Hematopoietic multipotent progenitor cell treated with erythropoietin and hydrocortisone succinate and interleukin-3 and kit ligand, for 17 days (in vitro differentiated cells): ENCODE results near the gene OAS2.

Experiments
- DNase-seq: peaks from one replicate; pipeline ENCODE4 v3.0.0-alpha.2; 2015; ENCODE audit warnings: low spot score

The OAS2 gene

DNA sequence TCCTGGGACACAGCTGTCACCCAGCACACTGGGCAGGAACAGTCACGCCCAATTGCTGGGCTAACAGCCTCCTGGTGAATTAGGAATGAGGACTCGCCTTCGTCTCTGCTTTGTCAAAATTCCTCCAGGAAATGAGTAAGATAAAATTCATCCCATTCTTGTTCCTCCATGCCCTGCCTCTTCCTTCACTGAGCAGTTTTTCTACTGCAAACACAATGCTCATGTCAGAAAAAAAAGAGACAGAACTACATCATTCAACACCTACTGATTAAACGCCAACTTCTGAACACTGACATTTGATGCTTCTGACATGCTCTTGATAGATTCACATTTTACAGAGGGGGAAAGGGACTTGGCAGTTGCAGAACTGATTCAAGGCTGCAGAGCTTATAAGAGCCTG is 40.7 kb downstream of the OAS2 start:
- DNase-seq = no peak

DNA sequence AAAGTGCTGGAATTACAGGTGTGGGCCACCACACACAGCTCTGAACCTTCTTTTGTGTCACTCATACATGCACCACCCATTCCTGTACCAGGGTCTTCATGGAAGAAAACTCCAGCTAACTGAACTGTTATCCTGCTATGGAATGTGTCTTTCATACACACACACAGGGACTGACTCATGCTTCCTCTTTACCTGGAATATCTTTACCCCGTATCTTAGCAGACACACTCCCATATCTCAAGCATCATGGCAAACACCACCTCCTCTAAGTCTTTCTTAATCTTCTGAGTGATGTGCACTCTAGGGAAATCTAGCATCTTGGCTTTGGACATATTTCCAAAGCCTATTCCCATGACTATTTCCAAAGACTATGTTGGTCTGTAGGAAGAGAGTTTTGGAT is 43.2 kb downstream of the OAS2 start:
- DNase-seq = no peak

DNA sequence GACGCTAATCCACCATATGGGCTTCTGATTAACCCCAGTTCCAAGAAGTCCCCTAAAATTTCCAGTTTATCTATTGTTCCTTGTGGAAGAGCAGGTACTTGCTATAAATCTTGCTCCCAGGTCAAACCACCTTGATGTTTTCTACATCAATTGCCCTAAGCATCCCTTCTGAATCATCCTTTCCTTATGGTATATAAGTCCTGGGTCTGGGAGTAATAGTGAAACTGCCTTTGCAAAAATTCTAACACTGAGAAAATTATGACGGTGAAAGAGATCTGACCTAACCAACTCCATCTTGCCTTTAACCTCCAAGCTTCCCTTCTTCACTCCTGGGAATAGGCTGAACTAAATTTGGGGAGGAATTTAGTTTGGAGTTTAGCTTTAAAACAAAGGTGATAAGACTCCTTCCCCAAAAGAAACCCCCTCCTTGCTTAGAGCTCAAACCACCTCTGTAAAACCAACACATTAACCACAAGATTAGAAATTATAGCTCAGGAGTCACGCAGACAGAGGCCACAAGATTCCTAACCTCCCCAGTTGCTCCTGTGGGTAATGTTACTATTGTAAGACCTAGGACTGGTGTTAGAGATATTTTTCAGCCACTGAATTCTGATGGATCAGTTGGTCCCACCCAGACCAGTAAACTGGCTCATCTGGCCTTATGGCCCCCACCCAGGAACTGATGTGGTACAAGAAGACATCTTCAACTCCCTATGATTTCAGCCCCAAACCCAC is 44.4 kb downstream of the OAS2 start:
- DNase-seq = no peak

DNA sequence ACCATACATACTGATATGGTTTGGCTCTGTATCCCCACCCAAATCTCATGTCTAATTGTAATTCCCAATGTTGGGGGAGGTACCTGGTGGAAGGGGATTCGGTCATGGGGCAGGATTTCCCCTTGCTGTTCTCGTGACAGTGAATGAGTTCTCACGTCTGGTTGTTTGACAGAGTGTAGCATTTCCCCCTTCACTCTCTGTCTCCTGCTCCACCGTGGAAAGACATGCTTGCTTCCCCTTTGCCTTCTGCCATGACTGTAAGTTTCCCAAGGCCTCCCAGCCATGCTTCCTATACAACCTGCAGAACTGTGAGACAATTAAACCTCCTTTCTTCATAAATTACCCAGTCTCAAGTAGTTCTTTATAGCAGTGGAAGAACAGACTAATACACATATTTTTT is 49.4 kb downstream of the OAS2 start:
- DNase-seq = no peak

DNA sequence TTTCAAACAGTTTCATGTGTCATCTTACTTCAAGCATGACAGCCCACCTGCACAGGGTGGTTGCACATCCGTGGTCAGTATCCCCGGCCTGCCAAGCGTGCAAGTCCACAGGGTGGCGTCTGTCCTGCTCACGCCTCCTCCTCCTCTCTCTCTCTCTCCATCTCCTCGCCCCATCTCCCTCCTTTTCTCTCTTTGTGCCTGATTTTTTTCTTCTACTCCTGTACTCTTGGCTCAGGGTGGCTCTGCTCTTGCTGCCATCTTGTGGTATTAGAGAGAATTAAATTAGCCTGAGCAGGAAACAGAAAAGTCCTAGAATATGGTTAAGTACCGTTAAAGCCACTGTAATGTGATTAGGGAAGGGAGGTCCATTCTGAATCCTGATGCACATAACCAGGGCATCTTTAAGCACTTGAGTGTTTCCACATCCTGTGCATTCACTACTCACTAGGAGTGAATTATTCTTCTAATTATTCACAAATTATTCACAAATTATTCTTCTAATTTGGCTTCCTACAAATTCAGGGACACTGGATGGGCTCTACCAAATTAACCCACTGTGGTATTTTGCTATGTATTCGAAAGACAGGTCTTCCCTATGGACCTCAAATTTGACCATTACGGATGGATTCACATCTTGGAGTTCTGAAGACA is 52.7 kb downstream of the OAS2 start:
- no peak for DNase-seq

DNA sequence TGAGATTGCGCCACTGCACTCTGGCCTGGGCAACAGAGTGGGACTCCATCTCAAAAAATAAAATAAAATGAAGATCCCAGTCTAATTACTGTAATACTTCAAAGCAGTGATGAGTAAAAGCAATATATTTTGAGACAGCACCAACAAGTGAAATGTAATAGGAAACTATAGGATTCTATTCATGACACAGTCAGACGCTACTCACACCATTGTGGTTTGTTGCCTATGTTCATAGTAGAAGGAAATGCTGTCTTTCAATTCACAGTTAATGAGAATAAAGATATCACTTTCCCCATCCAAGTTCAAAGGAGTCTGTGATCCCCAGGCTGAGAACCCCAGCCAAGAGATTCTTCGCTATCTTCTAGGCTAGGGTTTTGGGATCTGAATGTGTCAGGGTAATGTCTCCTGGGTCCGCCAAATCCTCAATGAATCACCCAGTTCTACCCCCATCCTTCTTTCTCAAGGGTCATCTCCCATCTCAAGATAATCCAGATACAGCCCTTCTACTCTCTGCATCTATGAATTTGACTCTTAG is 61.7 kb downstream of the OAS2 start:
- no peak for DNase-seq

DNA sequence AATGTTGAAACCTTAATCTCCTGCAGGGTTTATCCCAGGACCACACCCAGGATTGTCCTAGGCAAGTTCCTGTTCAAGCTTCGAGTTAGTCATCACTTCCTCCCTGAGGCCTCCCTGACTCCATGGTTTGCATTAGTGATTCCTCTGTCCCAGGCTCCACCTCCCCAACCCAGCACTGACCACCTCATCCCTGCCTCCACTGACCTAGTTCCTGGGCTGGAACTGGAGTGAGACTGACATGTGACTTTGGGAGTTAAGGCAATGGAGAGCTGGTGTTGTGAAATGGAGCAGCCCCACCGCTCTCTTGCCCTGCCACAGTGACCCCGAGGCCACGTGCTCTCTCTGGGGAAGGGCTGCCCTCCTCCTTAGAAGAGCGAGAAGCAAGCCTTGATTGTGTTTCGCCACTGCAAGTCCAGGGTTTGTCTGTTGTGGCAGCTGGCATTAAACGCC is 62.4 kb downstream of the OAS2 start:
- DNase-seq = no peak

DNA sequence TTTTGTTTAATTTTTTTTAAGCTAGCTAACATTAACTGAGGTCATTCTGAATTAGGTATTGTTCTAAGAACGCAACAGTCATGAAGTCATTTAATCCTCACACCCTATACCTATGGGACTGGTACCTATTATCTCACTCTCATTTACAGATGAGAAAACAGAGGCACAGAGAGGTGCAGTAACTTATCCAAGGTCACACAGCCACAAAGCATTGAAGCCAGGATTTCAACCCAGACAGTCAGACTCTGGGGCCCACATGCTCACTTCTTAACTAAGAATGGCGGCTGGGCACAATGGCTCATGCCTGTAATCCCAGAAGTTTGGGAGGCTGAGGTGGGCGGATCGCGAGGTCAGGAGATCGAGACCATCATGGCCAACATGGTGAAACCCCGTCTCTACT is 63.2 kb downstream of the OAS2 start:
- no peak for DNase-seq

DNA sequence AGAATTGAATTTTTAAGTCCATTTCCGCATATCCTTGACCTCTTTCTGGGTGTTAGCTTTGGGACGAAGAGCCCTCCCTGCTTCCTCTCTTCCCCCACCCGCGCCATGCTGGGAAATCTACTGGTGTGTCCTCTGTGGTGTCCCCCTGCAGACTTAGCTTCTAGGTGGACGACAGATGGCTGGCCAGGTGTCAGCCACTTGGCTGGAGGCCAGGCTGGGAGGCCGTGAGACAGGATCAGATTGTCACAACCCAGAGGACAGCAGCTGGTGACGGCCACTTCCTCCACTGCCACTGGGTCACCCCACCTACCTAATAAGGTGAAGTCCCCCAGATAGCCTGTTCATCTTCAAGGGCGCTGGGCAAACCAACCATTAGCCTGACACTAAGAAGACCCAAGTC is 64.9 kb downstream of the OAS2 start:
- DNase-seq = no peak

DNA sequence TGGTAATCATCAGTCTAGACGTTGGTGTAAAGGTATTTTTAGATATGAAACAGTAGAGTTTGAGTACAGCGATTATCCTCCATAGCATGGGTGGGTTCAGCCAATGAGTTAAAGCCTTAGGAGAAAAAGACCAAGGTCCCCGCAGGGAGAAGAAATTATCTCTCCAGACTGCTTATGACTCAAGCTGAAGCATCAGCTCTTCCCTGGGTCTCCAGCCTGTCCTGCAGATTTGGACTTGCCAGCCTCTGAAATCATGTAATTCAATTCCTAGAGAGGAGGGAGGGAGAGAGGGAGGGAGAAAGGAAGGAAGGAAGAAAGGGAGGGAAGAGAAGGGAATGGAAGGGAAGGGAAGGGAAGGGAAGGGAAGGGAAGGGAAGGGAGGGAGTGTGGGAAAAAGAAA is 66.2 kb downstream of the OAS2 start:
- no peak for DNase-seq

DNA sequence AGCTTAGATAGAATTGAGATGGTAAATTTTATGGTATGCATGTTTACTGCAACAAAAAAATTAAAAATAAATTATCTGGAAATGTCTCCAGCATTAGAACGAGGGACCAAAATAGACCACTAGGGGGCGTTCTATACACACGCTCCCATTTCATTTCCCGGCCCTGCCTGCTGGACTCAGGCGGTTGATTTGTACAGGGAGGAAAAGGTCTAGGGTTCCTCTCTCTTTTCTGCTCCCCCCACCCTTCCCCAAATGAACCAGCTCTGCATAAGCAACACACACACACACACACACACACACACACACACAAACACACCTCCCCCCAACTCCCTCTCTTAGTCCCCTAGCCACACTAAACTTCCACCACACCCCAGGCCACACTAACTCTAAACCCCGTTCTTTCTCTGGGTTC is 70.4 kb downstream of the OAS2 start:
- DNase-seq = peak; percentile 52

DNA sequence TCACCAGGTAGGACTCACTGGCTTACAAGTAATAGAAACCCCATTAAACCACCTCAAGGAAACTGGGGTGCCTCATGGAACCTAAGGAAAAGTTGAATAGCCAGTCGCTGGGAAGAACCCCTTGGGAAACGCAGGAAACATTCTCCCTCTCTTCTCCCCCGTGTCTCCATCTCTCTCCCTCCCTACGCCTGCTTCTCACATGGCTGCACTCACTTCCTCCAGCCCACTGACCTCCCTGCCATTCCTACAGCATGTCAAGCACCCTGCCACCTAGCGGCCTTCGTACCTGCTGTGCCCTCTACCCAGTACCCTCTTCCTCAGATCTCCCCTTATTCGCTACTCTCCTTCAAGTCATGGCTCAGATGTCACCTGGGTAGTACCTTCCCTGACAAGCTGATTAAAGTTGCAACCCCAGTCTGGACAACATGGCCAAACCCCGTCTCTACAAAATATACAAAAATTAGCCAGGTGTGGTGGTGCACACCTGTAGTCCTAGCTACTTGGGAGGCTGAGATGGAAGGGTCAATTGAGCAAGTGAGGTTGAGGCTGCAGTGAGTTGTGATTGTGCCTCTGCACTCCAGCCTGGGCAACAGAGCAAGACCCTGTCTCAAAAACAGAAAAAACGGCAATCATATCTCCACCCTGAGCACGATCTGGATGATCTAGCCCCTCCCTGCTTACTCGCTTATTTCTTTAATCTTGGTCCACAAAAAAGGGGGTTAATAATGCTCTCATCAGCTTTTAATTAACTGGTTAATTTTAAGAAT is 71.8 kb downstream of the OAS2 start:
- no peak for DNase-seq

DNA sequence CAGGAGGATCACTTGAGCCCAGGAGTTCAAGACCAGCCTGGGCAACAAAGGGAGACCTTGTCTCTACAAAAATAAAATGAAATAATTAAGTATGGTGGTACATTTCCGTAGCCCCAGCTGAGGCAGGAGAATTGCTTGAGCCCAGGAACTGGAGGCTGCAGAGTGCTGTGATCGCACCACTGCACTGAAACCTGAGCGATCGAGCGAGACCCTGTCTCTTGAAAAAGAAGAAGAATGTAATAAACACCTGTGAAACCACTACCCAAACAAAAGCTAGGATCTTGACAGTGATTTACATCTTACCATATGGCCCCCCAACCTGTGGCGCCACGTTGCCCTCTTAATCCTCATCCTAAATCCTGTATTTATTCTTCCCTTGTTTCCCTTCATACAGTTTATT is 72.5 kb downstream of the OAS2 start:
- no peak for DNase-seq

DNA sequence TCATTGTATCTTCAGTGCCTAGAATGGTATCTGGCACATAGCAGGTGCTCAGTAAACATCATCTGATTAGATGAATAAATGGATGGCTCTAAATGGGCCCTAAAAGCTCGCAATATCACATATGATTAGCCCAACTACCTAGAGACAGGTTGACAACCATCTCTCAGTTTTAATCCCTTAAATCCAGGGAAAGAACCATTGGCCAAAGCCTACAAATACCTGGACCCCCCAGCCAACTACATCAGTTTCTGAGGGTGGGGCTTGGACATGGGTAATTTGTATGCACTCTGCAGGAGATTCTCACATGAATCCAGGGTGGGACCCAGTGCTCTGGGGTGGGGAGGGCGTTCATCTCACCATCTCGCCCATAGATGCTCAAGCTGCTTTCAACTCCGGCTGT is 73.4 kb downstream of the OAS2 start:
- no peak for DNase-seq

DNA sequence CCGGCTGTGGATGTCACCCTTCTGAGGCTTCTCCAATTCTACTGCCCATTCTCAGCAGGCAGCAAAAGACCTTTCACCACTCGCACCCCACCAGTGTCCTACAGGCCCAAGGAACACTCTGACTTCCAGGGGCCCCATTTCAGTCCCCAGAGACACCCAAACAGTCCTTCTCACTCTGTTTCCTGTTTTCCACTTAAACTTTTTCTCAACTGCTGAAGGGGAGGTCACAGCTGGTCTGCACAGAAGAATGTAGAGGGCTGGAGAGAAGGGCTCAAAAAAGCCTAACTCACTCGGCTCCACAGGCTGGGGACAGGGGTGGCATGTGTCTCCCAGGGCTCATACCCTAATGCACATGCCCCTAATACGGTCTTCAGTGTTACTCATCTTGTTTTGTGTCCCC is 74.0 kb downstream of the OAS2 start:
- no peak for DNase-seq

DNA sequence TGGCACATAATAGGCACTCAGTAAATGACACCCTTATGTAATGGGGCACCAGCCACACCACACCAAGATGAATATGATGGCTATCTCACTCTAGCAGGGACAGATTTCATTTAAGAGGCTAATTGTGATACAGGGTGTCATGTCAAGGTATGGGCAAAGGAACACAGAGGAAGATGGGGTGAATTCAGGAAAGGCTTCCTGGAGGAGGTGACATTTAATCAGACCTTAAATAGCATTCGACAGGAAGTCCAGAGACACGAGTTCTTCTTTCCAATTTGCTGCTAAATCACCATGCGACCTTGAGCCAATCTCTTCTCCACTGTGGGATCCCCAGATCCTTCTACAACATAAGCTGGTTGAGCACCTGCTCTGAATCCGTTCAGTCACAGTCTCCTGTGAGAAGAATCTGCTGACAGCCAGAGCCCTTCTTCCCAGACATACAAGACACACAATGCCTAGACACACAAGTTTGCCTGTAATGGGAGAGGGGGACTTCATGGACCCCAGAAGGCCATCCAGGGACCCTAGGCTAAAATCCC is 76.7 kb downstream of the OAS2 start:
- DNase-seq = no peak

DNA sequence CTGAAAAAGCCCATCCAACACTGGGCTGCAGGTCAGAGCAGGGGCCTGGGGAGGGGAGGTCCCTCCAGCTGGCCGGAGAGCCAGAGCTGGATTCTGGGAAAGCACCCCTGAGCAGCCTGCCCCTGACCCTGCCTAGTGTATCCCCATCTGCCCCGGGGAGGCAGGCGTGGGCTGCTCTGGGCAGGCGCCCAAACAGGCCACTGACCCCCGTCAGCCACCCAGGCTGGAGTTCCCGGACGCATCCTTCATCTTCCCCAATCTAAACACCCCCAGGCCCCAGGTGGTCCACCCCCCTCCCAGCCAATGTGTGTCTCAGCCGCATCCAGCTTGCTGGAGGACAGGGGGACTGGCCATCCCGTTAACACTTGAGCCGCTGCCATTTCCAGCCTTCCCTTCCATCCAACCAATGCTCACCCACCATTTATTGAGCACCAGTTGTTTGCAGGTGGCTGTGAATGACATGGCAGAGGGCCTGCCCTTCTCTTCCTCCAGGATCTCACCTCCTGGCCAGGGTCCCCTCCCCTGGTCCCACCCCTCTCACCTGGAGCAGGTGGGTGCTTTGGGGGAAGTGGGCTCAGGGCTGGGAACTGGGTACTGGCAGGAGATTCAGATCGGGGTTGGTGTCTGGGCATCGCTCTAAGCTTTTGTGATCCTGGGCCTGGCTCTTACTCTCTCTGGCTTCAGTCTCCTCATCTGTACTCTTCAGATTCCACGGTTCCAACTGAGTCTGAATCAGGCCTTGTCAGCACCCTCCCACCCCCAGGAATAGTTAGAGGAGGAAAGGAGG is 77.5 kb downstream of the OAS2 start:
- no peak for DNase-seq

DNA sequence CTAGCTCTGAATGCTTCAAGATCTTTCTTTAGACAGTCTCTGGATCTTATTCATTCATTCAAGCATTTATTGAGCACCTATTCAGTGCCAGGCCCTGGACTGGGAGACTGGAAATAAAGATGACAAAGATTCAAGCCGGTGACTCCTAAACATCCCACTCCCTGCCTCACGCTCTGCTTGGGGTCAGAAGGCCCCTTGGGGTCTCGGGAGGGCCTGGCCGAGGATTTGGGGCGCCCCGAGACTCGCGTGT is 78.0 kb downstream of the OAS2 start:
- DNase-seq = no peak

DNA sequence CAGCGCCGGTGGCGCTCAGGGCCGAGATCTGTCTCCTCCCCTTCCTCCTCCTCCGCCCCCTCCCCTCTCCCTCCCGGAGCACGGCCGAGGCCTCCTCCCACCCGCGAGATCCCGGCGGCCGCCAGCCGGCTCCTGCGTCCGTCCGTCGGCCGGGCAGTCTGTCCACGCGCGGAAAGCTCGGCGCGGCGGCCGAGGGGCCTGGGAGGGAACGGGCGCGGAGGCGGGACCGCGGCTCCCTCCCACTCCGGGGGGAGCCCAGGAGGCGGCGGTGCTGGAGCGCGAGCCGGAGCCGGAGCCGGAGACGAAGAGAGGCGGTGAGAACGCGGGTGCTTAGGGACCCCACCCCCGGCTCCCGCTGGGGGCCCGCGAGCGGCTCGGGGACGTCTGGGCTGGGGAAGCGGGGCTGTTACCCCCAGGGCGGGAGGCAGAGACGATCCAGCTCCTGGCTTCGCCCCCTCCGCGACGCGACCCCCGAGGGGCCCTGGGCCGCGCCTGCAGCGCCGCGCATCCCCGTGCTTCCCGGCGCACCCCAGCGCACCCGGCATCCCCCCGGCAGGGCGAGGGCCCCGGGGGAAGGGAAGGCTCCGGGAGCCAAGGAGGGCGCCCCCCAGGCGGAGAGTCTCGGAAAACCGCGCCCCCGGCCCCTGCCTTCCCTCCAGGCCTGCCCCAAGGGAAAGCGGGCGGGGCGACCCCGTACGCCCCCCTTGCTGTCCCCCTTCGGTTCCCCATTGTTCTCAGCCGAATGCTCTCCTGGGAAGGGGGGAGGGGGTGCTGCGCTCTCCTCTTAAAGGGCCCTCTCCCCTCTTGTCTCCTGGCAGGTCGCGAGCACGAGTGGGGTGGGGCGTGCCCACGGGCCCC is 78.5 kb downstream of the OAS2 start, which contains the start of gene DTX1:
Gene DTX1 (plus strand): TSS at position 100 of the 858 bp plus-strand sequence. CDS start 1,463 bp downstream, outside the sequence.
- no peak for DNase-seq

DNA sequence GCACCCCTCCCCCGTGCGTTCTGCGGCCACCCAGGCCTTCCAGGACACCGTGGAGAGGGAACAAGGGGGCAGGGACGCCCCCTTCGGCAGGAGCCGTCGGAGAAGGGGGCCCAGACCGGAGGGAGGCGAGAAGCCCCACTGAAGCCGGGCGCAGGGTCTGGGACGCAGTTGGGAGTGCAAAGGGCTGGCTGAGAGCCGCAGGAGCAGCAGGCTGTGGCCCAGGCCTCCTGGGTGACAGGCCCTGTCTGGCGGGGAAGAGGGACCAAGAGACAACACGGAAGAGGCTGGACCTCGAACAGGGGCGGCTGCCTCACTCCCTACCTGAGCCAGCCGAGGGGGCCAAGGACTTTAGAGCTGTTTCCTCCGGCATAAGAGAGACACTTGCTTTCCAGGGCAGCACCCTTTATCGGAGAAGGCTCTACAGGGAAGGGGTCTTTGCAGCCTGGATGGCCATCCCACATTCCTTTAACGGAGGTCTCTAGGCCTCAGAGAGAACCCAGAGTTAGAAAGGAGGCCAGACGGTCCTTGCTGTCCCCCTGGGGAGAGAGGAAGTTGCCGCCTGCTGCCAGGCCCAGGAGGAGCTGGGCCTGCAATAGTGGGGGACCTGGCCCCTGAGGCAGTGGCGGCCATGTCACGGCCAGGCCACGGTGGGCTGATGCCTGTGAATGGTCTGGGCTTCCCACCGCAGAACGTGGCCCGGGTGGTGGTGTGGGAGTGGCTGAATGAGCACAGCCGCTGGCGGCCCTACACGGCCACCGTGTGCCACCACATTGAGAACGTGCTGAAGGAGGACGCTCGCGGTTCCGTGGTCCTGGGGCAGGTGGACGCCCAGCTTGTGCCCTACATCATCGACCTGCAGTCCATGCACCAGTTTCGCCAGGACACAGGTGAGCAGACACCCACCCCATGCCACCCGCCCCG is 79.5 kb downstream of the OAS2 start:
- no peak for DNase-seq
